ENCODE data around the gene REXO5. TPM values are rescaled to one million over a fixed set of nuclear protein-coding genes. Genes with fewer than 3 reads are reported as not detected.
"Not testable (repeated sequence)": the region's sequence is repeated elsewhere in the genome, so short reads cannot be mapped to it uniquely, and the experiment has no call there.

Gene REXO5
- 10.8 and 21.3 TPM in 2 replicates for total RNA-seq (2014; rRNA removed; shearing (Covaris generic); ENCODE audit: low replicate concordance)

GRCh38 chr16:20806168-20807050, at the start of gene REXO5, which contains the start of gene ERI2:
Gene REXO5 (plus strand): TSS chr16:20806527. CDS start chr16:20806954, 427 bp downstream.
Gene ERI2 (minus strand): TSS chr16:20806472. CDS start chr16:20806430, 42 bp downstream.
- in situ Hi-C loops (cut with HindIII; ENCODE audit: low pct_unique_long_range_greater_than_20kb, low sequenced_read_pairs): no loop called here
- peak; percentile 98 for DNase-seq (ENCODE audit: low read depth)

GRCh38 chr16:20760346-20760745, 46.0 kb upstream of the REXO5 start:
- no peak for DNase-seq (ENCODE audit: low read depth)
- in situ Hi-C loops (cut with HindIII; ENCODE audit: low pct_unique_long_range_greater_than_20kb, low sequenced_read_pairs): no loop called here

- in situ Hi-C loops (cut with HindIII; ENCODE audit: low pct_unique_long_range_greater_than_20kb, low sequenced_read_pairs): no loop called here
Observed at GRCh38 chr16:20761175-20761574, 45.2 kb upstream of the REXO5 start.

GRCh38 chr16:20762404-20763123, 43.8 kb upstream of the REXO5 start:
- in situ Hi-C loops (cut with HindIII; ENCODE audit: low pct_unique_long_range_greater_than_20kb, low sequenced_read_pairs): no loop called here
- no peak for DNase-seq (ENCODE audit: low read depth)

More at GRCh38 chr16:20761175-20761574, 45.2 kb upstream of the REXO5 start:
- no peak for DNase-seq (ENCODE audit: low read depth)

GRCh38 chr16:20763461-20764232, 42.7 kb upstream of the REXO5 start, which contains the start of gene ACSM3:
Gene ACSM3 (plus strand): TSS chr16:20764014. CDS start chr16:20770035, 6,021 bp downstream.
- in situ Hi-C loops (cut with HindIII; ENCODE audit: low pct_unique_long_range_greater_than_20kb, low sequenced_read_pairs): no loop called here
- DNase-seq (ENCODE audit: low read depth): peak; percentile 99

- DNase-seq (ENCODE audit: low read depth); in situ Hi-C loops (cut with HindIII; ENCODE audit: low pct_unique_long_range_greater_than_20kb, low sequenced_read_pairs): not testable (repeated sequence)
Observed at GRCh38 chr16:20764448-20764847, 41.9 kb upstream of the REXO5 start.

GRCh38 chr16:20765732-20766131, 40.6 kb upstream of the REXO5 start:
- no peak for DNase-seq (ENCODE audit: low read depth)
- in situ Hi-C loops (cut with HindIII; ENCODE audit: low pct_unique_long_range_greater_than_20kb, low sequenced_read_pairs): no loop called here

GRCh38 chr16:20766294-20766693, 40.0 kb upstream of the REXO5 start:
- in situ Hi-C loops (cut with HindIII; ENCODE audit: low pct_unique_long_range_greater_than_20kb, low sequenced_read_pairs): no loop called here
- no peak for DNase-seq (ENCODE audit: low read depth)

GRCh38 chr16:20767577-20767976, 38.8 kb upstream of the REXO5 start:
- in situ Hi-C loops (cut with HindIII; ENCODE audit: low pct_unique_long_range_greater_than_20kb, low sequenced_read_pairs): no loop called here
- no peak for DNase-seq (ENCODE audit: low read depth)

- peak; percentile 40 for DNase-seq (ENCODE audit: low read depth)
- in situ Hi-C loops (cut with HindIII; ENCODE audit: low pct_unique_long_range_greater_than_20kb, low sequenced_read_pairs): no loop called here
Observed at GRCh38 chr16:20768121-20768520, 38.2 kb upstream of the REXO5 start.

GRCh38 chr16:20768818-20769217, 37.5 kb upstream of the REXO5 start:
- in situ Hi-C loops (cut with HindIII; ENCODE audit: low pct_unique_long_range_greater_than_20kb, low sequenced_read_pairs): no loop called here
- no peak for DNase-seq (ENCODE audit: low read depth)

GRCh38 chr16:20773679-20774078, 32.6 kb upstream of the REXO5 start:
- in situ Hi-C loops (cut with HindIII; ENCODE audit: low pct_unique_long_range_greater_than_20kb, low sequenced_read_pairs): no loop called here
- no peak for DNase-seq (ENCODE audit: low read depth)

GRCh38 chr16:20774703-20775362, 31.5 kb upstream of the REXO5 start:
- DNase-seq (ENCODE audit: low read depth): peak; percentile 38
- in situ Hi-C loops (cut with HindIII; ENCODE audit: low pct_unique_long_range_greater_than_20kb, low sequenced_read_pairs): no loop called here

GRCh38 chr16:20781697-20782096, 24.6 kb upstream of the REXO5 start:
- in situ Hi-C loops (cut with HindIII; ENCODE audit: low pct_unique_long_range_greater_than_20kb, low sequenced_read_pairs): no loop called here

GRCh38 chr16:20782470-20782869, 23.9 kb upstream of the REXO5 start:
- in situ Hi-C loops (cut with HindIII; ENCODE audit: low pct_unique_long_range_greater_than_20kb, low sequenced_read_pairs): no loop called here

More at GRCh38 chr16:20781697-20782096, 24.6 kb upstream of the REXO5 start:
- no peak for DNase-seq (ENCODE audit: low read depth)

GRCh38 chr16:20784204-20784603, 22.1 kb upstream of the REXO5 start:
- in situ Hi-C loops (cut with HindIII; ENCODE audit: low pct_unique_long_range_greater_than_20kb, low sequenced_read_pairs): no loop called here
- no peak for DNase-seq (ENCODE audit: low read depth)

More at GRCh38 chr16:20782470-20782869, 23.9 kb upstream of the REXO5 start:
- no peak for DNase-seq (ENCODE audit: low read depth)

- in situ Hi-C loops (cut with HindIII; ENCODE audit: low pct_unique_long_range_greater_than_20kb, low sequenced_read_pairs): no loop called here
- no peak for DNase-seq (ENCODE audit: low read depth)
Observed at GRCh38 chr16:20789130-20789529, 17.2 kb upstream of the REXO5 start.
